Spleen (tissue), 11 donors: ENCODE measurements around the gene CACNA1D. TPM values are rescaled to one million over a fixed set of nuclear protein-coding genes. Genes with fewer than 3 reads are reported as not detected.

Experiments
- DNase-seq: peaks from one replicate; pipeline ENCODE4 v3.0.0-alpha.2; 2020
- H3K27ac ChIP-seq, 8 donors: fragments of 200-600 bp; sonication (generic) in 7 of 8; 1 replicate in 4 of 8; 2 replicates in 4 of 8; pipeline versions ENCODE4 v1.5.0 to v1.8.0; 2016 to 2021; ENCODE audit warnings: inconsistent platforms in 4 of 8, mild to moderate bottlenecking in 4 of 8, moderate library complexity in 1 of 8
- H3K27me3 ChIP-seq, 7 donors: fragments of 200-600 bp; sonication (generic) in 6 of 7; replicated peaks in 1 of 7; 1 replicate in 4 of 7; 2 replicates in 3 of 7; pipeline versions ENCODE4 v1.5.0 to v1.8.0; 2016 to 2021; ENCODE audit warnings: inconsistent platforms in 3 of 7, mild to moderate bottlenecking in 1 of 7
- H3K36me3 ChIP-seq, 6 donors: fragments of 200-600 bp; sonication (generic) in 5 of 6; 1 replicate in 4 of 6; 2 replicates in 2 of 6; pipeline versions ENCODE4 v1.5.0 to v1.8.0; 2016 to 2021; ENCODE audit warnings: inconsistent platforms in 2 of 6
- H3K4me1 ChIP-seq, 6 donors: fragments of 200-600 bp; sonication (generic) in 5 of 6; 1 replicate in 3 of 6; 2 replicates in 3 of 6; pipeline versions ENCODE4 v1.5.0 to v1.8.0; 2016 to 2021; ENCODE audit warnings: inconsistent platforms in 3 of 6
- H3K4me3 ChIP-seq, 8 donors: fragments of 200-600 bp; sonication (generic) in 7 of 8; 1 replicate in 4 of 8; 2 replicates in 4 of 8; pipeline versions ENCODE4 v1.5.0 to v1.8.0; 2016 to 2021; ENCODE audit warnings: inconsistent platforms in 4 of 8, mild to moderate bottlenecking in 4 of 8, moderate library complexity in 2 of 8
- H3K9me3 ChIP-seq, 8 donors: fragments of 200-600 bp; sonication (generic) in 7 of 8; 1 replicate in 4 of 8; 2 replicates in 4 of 8; pipeline versions ENCODE4 v1.5.0 to v1.8.0; 2016 to 2021; ENCODE audit warnings: inconsistent platforms in 4 of 8
- CTCF ChIP-seq, 11 experiments: fragments of 200-600 bp in 7 of 11; fragments of 450-650 bp in 4 of 11; sonication (generic) in 4 of 11; IDR thresholded peaks in 8 of 11; conservative IDR thresholded peaks in 3 of 11; 1 replicate in 7 of 11; 2 replicates in 4 of 11; pipeline versions ENCODE4 v1.4.0 to v1.8.0; 2016 to 2021; ENCODE audit warnings: antibody characterized with exemption in 11 of 11, inconsistent platforms in 4 of 11, mild to moderate bottlenecking in 1 of 11
- POLR2A ChIP-seq, 3 donors: fragments of 450-650 bp; IDR thresholded peaks; one replicate each; pipeline ENCODE4 v1.5.1; 2017; ENCODE audit warnings: antibody characterized with exemption in 3 of 3, mild to moderate bottlenecking in 1 of 3
- POLR2AphosphoS5 ChIP-seq, 3 donors: sonication (generic); formaldehyde crosslinking; IDR thresholded peaks; one replicate each; pipeline ENCODE4 v1.5.1; 2017; ENCODE audit warnings: antibody characterized with exemption in 3 of 3
- WGBS, 5 donors: extraction: QIAGEN DNeasy Blood & Tissue Kit in 3 of 5; methylation state at CpG; one replicate each; pipeline versions ENCODE4 v1.1.5 to v1.1.7; 2013 to 2018; 5-methylcytosine and 5-hydroxymethylcytosine counted together
- intact Hi-C: fragments of 100-400 bp; cut with DNase I; formaldehyde crosslinking; loops from one replicate; pipeline ENCODE4 v1.15.0; 2023; ENCODE audit warnings: low total_unique reads
- polyA plus RNA-seq, 3 donors: library from polyadenylated mRNA; stranded (reverse); fragments of 200-250 nt; gene quantifications; one replicate each; pipeline ENCODE4 v1.2.1, GENCODE V29; 2013
- total RNA-seq, 7 donors: library from RNA; depleted of rRNA in 3 of 7; stranded (reverse); fragments of >200 nt in 3 of 7; fragmentation: NEBNext Ultra II Directional in 4 of 7; extraction: Animal tissue kit (Norgen Biotek cat#: 25700) in 4 of 7; gene quantifications; one replicate each; pipeline versions ENCODE4 v1.1.0 to v1.2.1, GENCODE V29; 2016 to 2021
- donor health status: healthy with polysubstance abuse.
- donor health status: DM: no; HTN: no; CAD: no; lungs with moderate emphysema.
- donor health status: DM: no; HTN: no; CAD: no.
- donor health status: Bipolar disorder and iron deficiency.
- donor health status: healthy.
- donor health status: DM: no; HTN: no; CAD: no.
- donor health status: DM: yes; HTN: yes; CAD: no.

Gene CACNA1D
- total and polyA plus RNA-seq, 10 donors, result 0.55 to 89.3 (median 19.1) TPM

- 82 to 87% (median 85%) methylated on average over 3 of the region's 3 CpGs for WGBS, 5 donors
- H3K27ac ChIP-seq, result no peak overlapping the region
- no peak overlapping the region for H3K4me3 ChIP-seq
- intact Hi-C loops, result no loop called here
- no peaks in the 10 kb centered on the region for H3K36me3 ChIP-seq
- TF ChIP-seq POLR2AphosphoS5 (IDR thresholded peaks at IDR 0.05), result no peak
- TF ChIP-seq CTCF (IDR thresholded peaks at IDR 0.05 in 8 of 11, conservative IDR thresholded peaks at IDR 0.05 in 3 of 11), result no peak
- TF ChIP-seq POLR2A (IDR thresholded peaks at IDR 0.05), result no peak
- no peaks in the 10 kb centered on the region for H3K9me3 ChIP-seq
- no peak for DNase-seq
- H3K4me1 ChIP-seq, result peaks cover 0 to 21% (median 6%) of the 10 kb centered on the region in 6 donors
- H3K27me3 ChIP-seq, result no peaks in the 10 kb centered on the region
Measured at GRCh38 chr3:53523346-53523745, 28.9 kb downstream of the CACNA1D start.

DNA sequence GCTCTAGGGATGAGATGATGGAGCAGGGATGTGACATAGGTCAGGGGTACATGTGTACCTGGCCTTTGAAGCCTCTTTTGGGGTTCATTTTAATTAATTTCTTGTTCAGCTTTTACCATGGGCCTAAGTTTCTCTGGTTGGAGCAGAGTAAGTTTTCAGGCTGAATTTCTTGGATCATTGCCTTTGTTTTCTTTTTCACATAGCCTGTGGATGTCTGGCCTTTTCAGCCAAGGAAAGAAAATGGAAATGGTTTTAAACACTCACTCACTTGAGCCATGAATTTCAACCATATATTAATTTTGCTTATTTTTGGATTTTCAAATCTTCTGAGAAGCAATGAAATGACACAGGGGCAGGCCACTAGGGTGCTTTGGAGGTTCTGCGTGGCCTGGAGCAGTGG, 30.2 kb downstream of the CACNA1D start:
- Histone ChIP-seq H3K4me1 (peaks cover 0 to 16% (median under 1%) of the 10 kb centered on the region in 6 donors), H3K9me3 (no peaks in the 10 kb centered on the region), H3K27me3 (no peaks in the 10 kb centered on the region), H3K27ac (no peak overlapping the region), H3K36me3 (no peaks in the 10 kb centered on the region), H3K4me3 (no peak overlapping the region)
- intact Hi-C loops, result no loop called here
- WGBS, 5 donors, result 59 to 82% (median 77%) methylated on average over 1 of the region's 1 CpG
- TF ChIP-seq POLR2AphosphoS5 (IDR thresholded peaks at IDR 0.05) (no peak), CTCF (IDR thresholded peaks at IDR 0.05 in 8 of 11, conservative IDR thresholded peaks at IDR 0.05 in 3 of 11) (no peak), POLR2A (IDR thresholded peaks at IDR 0.05) (no peak)
- no peak for DNase-seq

DNA sequence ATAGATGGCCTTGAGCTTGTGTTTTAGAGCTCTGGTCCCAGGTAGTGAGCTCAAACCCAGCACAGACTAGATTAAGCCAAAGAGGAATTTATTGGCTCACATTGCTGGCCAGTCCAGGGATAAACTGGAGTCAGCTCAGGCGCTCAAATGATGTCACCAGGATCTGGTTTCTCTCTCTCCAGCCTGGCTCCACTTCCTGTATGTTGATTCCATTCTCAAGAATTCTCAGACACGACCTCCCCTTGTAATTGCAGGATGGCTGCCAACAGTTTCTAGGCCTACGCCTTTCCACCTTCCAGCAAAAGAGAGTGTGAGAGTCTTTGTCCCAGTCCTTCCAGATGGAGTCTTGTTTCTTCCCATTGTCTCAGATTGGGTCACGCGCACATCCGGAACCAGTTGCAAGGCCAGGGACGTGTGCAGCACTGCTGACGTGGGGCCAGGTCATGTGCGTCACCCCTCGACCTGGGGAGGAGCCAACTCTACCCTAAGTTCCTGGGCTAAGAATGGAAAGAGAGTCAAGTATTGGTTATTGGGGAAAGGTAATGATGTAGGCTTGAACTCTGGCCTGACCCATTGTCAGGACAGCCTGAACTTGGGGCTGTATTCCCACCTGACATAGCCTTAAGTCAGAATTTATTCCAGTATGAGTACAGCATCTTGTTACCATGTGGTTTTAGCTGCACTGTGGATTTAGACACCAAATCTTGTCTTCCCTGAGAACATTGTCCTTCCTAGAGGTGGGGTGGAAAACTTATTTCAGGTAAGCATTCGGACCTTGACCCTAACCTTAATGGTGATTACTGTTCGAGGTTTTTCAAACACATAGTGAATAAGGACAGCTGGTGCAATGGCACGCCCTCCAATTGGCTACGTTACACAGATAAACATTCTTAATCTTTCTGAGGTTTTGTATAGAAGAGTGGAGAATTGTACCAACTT, 31.6 kb downstream of the CACNA1D start:
- no peak for DNase-seq
- intact Hi-C loops, result no loop called here
- H3K4me1 ChIP-seq, result peaks cover 0 to 16% (median 0%) of the 10 kb centered on the region in 6 donors
- H3K27ac ChIP-seq, result no peak overlapping the region
- TF ChIP-seq CTCF (IDR thresholded peaks at IDR 0.05 in 8 of 11, conservative IDR thresholded peaks at IDR 0.05 in 3 of 11) (no peak), POLR2AphosphoS5 (IDR thresholded peaks at IDR 0.05) (no peak), POLR2A (IDR thresholded peaks at IDR 0.05) (no peak)
- peaks cover 0 to 8% (median 0%) of the 10 kb centered on the region in 7 donors for H3K27me3 ChIP-seq
- no peak overlapping the region for H3K4me3 ChIP-seq
- WGBS, 5 donors, result 81 to 89% (median 85%) methylated on average over 14 of the region's 14 CpGs
- no peaks in the 10 kb centered on the region for H3K9me3 ChIP-seq
- H3K36me3 ChIP-seq, result no peaks in the 10 kb centered on the region

DNA sequence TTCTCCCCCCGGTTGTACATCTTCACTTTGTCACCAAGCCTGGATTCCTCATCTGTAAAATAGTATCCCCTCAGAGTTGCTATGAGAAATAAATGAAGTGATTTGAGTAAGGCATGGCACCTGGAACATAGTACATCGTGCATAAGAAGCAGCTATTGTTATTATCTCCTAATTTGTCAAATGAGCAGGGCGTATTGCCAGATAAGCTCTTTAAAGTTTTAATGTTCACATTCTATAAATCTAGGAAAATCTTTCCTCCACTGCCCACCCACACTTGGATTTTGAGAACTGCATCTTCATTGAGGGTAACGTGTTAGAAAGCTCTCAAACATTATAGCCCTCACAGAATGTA, 32.3 kb downstream of the CACNA1D start:
- H3K9me3 ChIP-seq, result no peaks in the 10 kb centered on the region
- no peak overlapping the region for H3K4me3 ChIP-seq
- TF ChIP-seq CTCF (IDR thresholded peaks at IDR 0.05 in 8 of 11, conservative IDR thresholded peaks at IDR 0.05 in 3 of 11) (no peak), POLR2A (IDR thresholded peaks at IDR 0.05) (no peak), POLR2AphosphoS5 (IDR thresholded peaks at IDR 0.05) (no peak)
- 87 to 94% (median 90%) methylated on average over 4 of the region's 4 CpGs for WGBS, 5 donors
- peaks cover 0 to 16% (median 0%) of the 10 kb centered on the region in 6 donors for H3K4me1 ChIP-seq
- no peak overlapping the region for H3K27ac ChIP-seq
- intact Hi-C loops, result no loop called here
- H3K36me3 ChIP-seq, result no peaks in the 10 kb centered on the region
- no peak for DNase-seq
- peaks cover 0 to 9% (median 0%) of the 10 kb centered on the region in 7 donors for H3K27me3 ChIP-seq
